GM21528 (cell line): ENCODE measurements around the gene TCP1.
"Not testable (repeated sequence)": the region's sequence is repeated elsewhere in the genome, so short reads cannot be mapped to it uniquely, and the experiment has no call there.

Source experiments
- ATAC-seq: cut with Tn5 transposase; IDR thresholded peaks from one replicate; pipeline ENCODE4 v1.9.1; 2021; ENCODE audit warnings: mild to moderate bottlenecking, moderate library complexity; ENCODE audit not compliant: unreplicated experiment, low FRiP score

Gene TCP1

GRCh38 chr6:159745081-159745480, 44.3 kb downstream of the TCP1 start:
- no peak for ATAC-seq

- no peak for ATAC-seq
Observed at GRCh38 chr6:159742165-159742564, 47.2 kb downstream of the TCP1 start.

GRCh38 chr6:159739341-159739740, 50.1 kb downstream of the TCP1 start:
- no peak for ATAC-seq

DNA sequence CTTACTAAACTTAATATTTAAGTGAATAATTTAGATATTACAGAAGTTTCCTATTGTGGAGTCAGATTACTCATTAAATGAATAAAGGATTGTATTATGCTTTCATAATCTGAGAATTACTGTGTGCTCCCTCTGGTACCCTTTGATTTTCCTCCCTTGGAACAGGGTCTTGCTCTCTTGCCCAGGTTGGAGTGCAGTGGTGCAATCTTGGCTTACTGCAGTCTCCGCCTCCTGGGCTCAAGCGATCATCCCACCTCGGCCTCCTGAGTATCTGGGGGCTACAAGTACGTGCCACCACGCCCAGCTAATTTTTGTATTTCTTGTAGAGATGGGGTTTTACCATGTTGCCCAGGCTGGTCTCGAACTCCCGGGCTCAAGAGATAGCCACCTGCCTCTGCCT, 52.5 kb downstream of the TCP1 start:
- ATAC-seq, result no peak

DNA sequence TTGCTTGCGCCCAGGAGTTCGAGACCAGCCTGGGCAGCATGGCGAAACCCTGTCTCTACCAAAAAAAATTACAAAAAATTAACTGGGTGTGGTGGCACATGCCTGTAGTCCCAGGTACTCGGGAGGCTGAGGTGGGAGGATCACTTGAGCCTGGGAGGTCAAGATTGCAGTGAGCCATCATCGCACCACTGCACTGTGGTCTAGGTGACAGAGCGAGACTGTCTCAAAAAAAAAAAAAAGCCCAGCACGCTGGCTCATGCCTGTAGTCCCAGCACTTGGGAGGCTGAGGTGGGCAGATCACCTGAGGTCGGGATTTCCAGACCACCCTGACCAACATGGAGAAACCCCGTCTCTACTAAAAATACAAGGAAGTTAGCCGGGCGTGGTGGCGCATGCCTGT, 56.0 kb downstream of the TCP1 start:
- not testable (repeated sequence) for ATAC-seq

DNA sequence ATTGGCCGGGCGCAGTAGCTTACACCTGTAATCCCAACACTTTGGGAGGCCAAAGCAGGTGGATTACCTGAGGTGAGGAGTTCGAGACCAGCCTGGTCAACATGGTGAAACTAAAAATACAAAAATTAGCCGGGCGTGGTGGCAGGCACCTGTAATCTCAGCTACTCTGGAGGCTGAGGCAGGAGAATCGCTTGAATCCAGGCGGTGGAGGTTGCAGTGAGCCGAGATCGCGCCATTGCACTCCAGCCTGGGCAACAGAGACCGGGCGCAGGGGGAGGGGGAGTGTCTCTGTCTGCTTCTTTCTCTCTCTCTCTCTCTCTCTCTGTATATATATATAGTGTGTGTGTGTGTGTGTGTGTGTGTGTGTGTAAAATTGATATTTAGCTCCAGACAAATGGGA, 56.9 kb downstream of the TCP1 start:
- ATAC-seq, result not testable (repeated sequence)

GRCh38 chr6:159730332-159730676, 59.1 kb downstream of the TCP1 start:
- ATAC-seq, result no peak

DNA sequence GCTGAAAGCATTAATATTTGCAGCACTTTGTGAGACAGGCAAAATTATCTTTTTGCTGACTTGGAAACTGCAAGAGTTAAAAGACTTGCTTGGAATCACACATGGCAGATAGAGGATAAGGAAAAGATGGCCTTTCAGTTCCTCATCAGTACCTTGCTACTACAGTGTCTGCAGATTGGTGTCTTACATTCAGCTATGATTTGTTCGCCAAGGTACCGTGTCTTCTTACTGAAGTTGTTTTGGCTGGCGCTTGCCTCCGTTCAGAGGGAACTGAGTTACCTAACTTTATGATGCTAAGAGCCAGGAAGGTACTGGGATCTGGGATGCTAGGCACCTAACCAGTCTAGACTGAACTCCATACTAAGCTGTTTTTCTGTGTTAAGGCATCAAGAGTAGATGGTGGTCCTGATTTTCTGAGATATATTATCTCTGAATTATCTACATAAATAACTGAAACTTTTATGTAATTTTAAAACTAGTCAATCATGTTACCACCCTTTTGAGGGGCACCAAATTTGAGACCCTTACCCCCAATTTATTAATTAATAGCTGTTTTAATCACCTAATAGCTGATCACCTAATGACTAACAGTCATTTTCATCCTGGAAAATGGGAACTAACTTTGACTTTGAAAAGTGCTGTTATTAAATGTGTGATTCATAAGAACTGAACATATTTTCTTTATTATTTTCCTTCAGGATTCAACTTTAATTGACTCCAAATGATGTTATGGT, 59.6 kb downstream of the TCP1 start:
- ATAC-seq, result no peak

GRCh38 chr6:159728531-159728964, 60.9 kb downstream of the TCP1 start:
- ATAC-seq, result no peak
